ENCODE data around the gene TRAPPC11. TPM values are rescaled to one million over a fixed set of nuclear protein-coding genes. Genes with fewer than 3 reads are reported as not detected.

TRAPPC11 gene
- total and polyA plus RNA-seq, 2 donors (not counting 1 experiment from before 2014, with no cell fraction given) = 36.4 to 46.6 TPM

DNA sequence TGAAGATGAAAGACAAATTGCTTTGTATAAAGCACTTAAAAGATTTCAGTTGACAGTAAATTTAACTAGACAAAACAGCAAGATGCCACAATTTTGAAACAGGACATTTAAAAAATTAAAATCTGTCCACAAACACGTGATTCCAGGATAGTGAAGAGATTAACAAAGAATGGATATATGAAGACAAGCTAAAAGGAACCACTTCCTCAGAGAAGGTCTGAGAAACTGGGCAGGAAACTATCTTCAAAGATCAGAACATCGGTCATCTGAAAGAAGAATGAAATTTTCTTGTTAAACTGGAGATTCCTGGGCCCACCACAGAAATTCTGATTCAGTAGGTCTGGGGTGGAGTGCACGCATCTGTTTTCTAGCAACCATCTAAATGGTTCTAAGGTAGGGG, 1.5 kb upstream of the TRAPPC11 start:
- Histone ChIP-seq H4K20me1 (ENCODE audit: control insufficient read depth, extremely low read depth, insufficient read depth, low read length) (no peaks in the 10 kb centered on the region), H3K27me3 (ENCODE audit: control insufficient read depth, insufficient read depth, low read length) (no peaks in the 10 kb centered on the region), H3K4me1 (ENCODE audit: control insufficient read depth, extremely low read depth, insufficient read depth, low read length) (peaks cover 2% of the 10 kb centered on the region), H3K9ac (ENCODE audit: insufficient read depth, low read length) (no peak overlapping the region), H3K36me3 (ENCODE audit: control insufficient read depth, insufficient read depth, low read length) (no peaks in the 10 kb centered on the region), H3K27ac (ENCODE audit: insufficient read depth, low read length) (no peak overlapping the region), H2AFZ (ENCODE audit: low read length) (no peak overlapping the region), H3K9me3 (ENCODE audit: control insufficient read depth, insufficient read depth, low read depth, low read length) (no peaks in the 10 kb centered on the region), H3K79me2 (ENCODE audit: control insufficient read depth, insufficient read depth, low read length) (peaks cover 32% of the 10 kb centered on the region), H3K4me2 (ENCODE audit: extremely low read depth, insufficient read depth, low read length) (peak overlapping the region; percentile 89), H3K4me3 (replicated peaks in 1 of 4; ENCODE audit: control extremely low read depth in 1 of 4, insufficient read depth in 1 of 4, low read depth in 3 of 4, low read length in 4 of 4) (peak overlapping the region; percentile 41 to 97 (median 68))
- peak in 1 of 2 donors; percentile 36 for DNase-seq (ENCODE audit: low read depth in 2 of 2)
- TF ChIP-seq CTCF (conservative IDR thresholded peaks at IDR 0.05 in 1 of 2, IDR thresholded peaks at IDR 0.05 in 1 of 2; ENCODE audit: low read depth in 1 of 2, low read length in 2 of 2) (no peak), EZH2 (IDR thresholded peaks at IDR 0.05; ENCODE audit: low read length, missing control alignments) (no peak)

DNA sequence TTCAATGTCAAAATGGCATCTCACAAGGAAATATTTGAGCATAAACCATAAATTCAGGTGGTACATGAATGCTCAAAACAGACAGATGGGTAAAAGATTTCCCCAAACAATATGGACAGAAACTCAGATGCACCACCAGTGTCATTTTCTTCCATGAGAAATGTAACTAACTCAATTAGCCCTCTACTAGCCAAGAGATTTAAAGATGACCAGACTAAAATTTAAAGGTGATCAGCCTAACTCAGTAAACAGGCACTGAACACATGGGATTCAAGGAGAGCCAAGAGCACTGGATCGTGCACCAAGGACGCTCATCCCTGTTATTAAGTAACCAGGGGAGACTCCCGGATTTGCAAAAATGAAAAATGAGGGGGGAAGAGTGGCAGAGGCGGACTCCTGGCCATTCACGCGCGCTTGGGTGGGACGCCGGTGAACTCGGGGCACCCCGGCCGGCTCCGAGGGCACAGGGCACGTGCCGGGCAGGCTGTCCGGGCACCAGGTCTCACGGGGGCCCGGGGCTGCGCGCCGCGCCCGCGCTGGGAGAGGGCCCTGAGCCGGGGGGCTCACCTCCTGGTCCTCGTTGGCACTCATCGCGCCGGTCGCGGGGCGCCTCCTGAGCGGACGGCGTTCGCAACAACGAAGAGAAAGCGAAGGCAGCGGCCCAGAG, 598 bp upstream of the TRAPPC11 start:
- H4K20me1 ChIP-seq (ENCODE audit: control insufficient read depth, extremely low read depth, insufficient read depth, low read length) = no peaks in the 10 kb centered on the region
- peak overlapping the region; percentile 72 for H3K27ac ChIP-seq (ENCODE audit: insufficient read depth, low read length)
- peak overlapping the region; percentile 61 for H2AFZ ChIP-seq (ENCODE audit: low read length)
- no peaks in the 10 kb centered on the region for H3K27me3 ChIP-seq (ENCODE audit: control insufficient read depth, insufficient read depth, low read length)
- H3K79me2 ChIP-seq (ENCODE audit: control insufficient read depth, insufficient read depth, low read length) = peaks cover 32% of the 10 kb centered on the region
- H3K36me3 ChIP-seq (ENCODE audit: control insufficient read depth, insufficient read depth, low read length) = no peaks in the 10 kb centered on the region
- H3K4me1 ChIP-seq (ENCODE audit: control insufficient read depth, extremely low read depth, insufficient read depth, low read length) = peaks cover 2% of the 10 kb centered on the region
- no peak for DNase-seq (ENCODE audit: low read depth in 2 of 2)
- peak overlapping the region; percentile 86 for H3K9ac ChIP-seq (ENCODE audit: insufficient read depth, low read length)
- H3K4me2 ChIP-seq (ENCODE audit: extremely low read depth, insufficient read depth, low read length) = peak overlapping the region; percentile 89
- H3K9me3 ChIP-seq (ENCODE audit: control insufficient read depth, insufficient read depth, low read depth, low read length) = no peaks in the 10 kb centered on the region
- peak overlapping the region; percentile 41 to 97 (median 68) for H3K4me3 ChIP-seq (replicated peaks in 1 of 4; ENCODE audit: control extremely low read depth in 1 of 4, insufficient read depth in 1 of 4, low read depth in 3 of 4, low read length in 4 of 4)
- TF ChIP-seq EZH2 (IDR thresholded peaks at IDR 0.05; ENCODE audit: low read length, missing control alignments) (no peak), CTCF (conservative IDR thresholded peaks at IDR 0.05 in 1 of 2, IDR thresholded peaks at IDR 0.05 in 1 of 2; ENCODE audit: low read depth in 1 of 2, low read length in 2 of 2) (no peak)

DNA sequence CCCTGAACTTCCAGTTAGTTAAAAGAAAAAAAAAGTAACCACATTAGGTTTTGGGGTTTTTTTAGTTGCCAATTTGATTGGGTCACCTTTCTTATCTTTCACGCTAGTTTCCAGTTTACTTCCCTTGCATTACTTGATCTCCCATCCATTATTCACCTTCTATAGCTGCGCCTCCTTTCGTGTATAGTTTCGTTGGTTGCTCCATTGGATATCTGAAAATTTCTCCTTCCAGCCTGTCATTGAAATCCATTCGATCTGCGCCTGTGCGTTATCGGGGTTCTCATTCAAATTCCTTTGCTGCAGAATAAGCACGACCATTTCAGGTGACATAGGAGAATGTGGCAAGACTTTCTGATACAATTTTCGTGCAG, 764 bp downstream of the TRAPPC11 start:
- peak overlapping the region; percentile 63 for H2AFZ ChIP-seq (ENCODE audit: low read length)
- H3K79me2 ChIP-seq (ENCODE audit: control insufficient read depth, insufficient read depth, low read length) = peaks cover 34% of the 10 kb centered on the region

More for the DNA sequence above, 764 bp downstream of the TRAPPC11 start:
- H3K4me3 ChIP-seq (replicated peaks in 1 of 4; ENCODE audit: control extremely low read depth in 1 of 4, insufficient read depth in 1 of 4, low read depth in 3 of 4, low read length in 4 of 4) = peak overlapping the region; percentile 41 to 97 (median 75)
- peak overlapping the region; percentile 98 for H3K4me2 ChIP-seq (ENCODE audit: extremely low read depth, insufficient read depth, low read length)
- no peaks in the 10 kb centered on the region for H3K27me3 ChIP-seq (ENCODE audit: control insufficient read depth, insufficient read depth, low read length)
- H3K4me1 ChIP-seq (ENCODE audit: control insufficient read depth, extremely low read depth, insufficient read depth, low read length) = peaks cover 2% of the 10 kb centered on the region
- TF ChIP-seq CTCF (conservative IDR thresholded peaks at IDR 0.05 in 1 of 2, IDR thresholded peaks at IDR 0.05 in 1 of 2; ENCODE audit: low read depth in 1 of 2, low read length in 2 of 2) (no peak), EZH2 (IDR thresholded peaks at IDR 0.05; ENCODE audit: low read length, missing control alignments) (no peak)
- no peaks in the 10 kb centered on the region for H3K9me3 ChIP-seq (ENCODE audit: control insufficient read depth, insufficient read depth, low read depth, low read length)
- H4K20me1 ChIP-seq (ENCODE audit: control insufficient read depth, extremely low read depth, insufficient read depth, low read length) = no peaks in the 10 kb centered on the region
- H3K36me3 ChIP-seq (ENCODE audit: control insufficient read depth, insufficient read depth, low read length) = no peaks in the 10 kb centered on the region
- H3K27ac ChIP-seq (ENCODE audit: insufficient read depth, low read length) = peak overlapping the region; percentile 72
- peak in 1 of 2 donors; percentile 9 for DNase-seq (ENCODE audit: low read depth in 2 of 2)
- H3K9ac ChIP-seq (ENCODE audit: insufficient read depth, low read length) = peak overlapping the region; percentile 86

Measured in fibroblast of lung (primary cell).